Measurements from ENCODE around the gene UBFD1.
"Not testable (repeated sequence)": the region's sequence is repeated elsewhere in the genome, so short reads cannot be mapped to it uniquely, and the experiment has no call there.

Gene UBFD1

GRCh38 chr16:23590181-23590580 lies 32.7 kb downstream of the UBFD1 start:
- Histone ChIP-seq H3K4me1 (ENCODE audit: insufficient read depth, low read length) (no peaks in the 10 kb centered on the region), H3K9ac (ENCODE audit: low read depth, low read length) (no peak overlapping the region), H3K36me3 (ENCODE audit: insufficient read depth, low read length) (peaks cover 29% of the 10 kb centered on the region), H3K9me3 (ENCODE audit: control insufficient read depth, insufficient read depth, low read length) (no peaks in the 10 kb centered on the region)

GRCh38 chr16:23594186-23594585 lies 36.7 kb downstream of the UBFD1 start:
- no peaks in the 10 kb centered on the region for H3K9me3 ChIP-seq (ENCODE audit: control insufficient read depth, insufficient read depth, low read length)
- no peak overlapping the region for H3K9ac ChIP-seq (ENCODE audit: low read depth, low read length)
- peaks cover 19% of the 10 kb centered on the region for H3K36me3 ChIP-seq (ENCODE audit: insufficient read depth, low read length)
- H3K4me1 ChIP-seq (ENCODE audit: insufficient read depth, low read length) = peaks cover 11% of the 10 kb centered on the region

GRCh38 chr16:23595246-23595950 lies 37.9 kb downstream of the UBFD1 start:
- Histone ChIP-seq H3K36me3 (ENCODE audit: insufficient read depth, low read length) (peaks cover 10% of the 10 kb centered on the region), H3K9me3 (ENCODE audit: control insufficient read depth, insufficient read depth, low read length) (no peaks in the 10 kb centered on the region), H3K4me1 (ENCODE audit: insufficient read depth, low read length) (peaks cover 15% of the 10 kb centered on the region), H3K9ac (ENCODE audit: low read depth, low read length) (peak overlapping the region; percentile 90)

- Histone ChIP-seq H3K36me3 (ENCODE audit: insufficient read depth, low read length) (peaks cover 9% of the 10 kb centered on the region), H3K9ac (ENCODE audit: low read depth, low read length) (peak within 1 kb of the TSS; percentile 90), H3K4me1 (ENCODE audit: insufficient read depth, low read length) (peaks cover 23% of the 10 kb centered on the region), H3K9me3 (ENCODE audit: control insufficient read depth, insufficient read depth, low read length) (no peaks in the 10 kb centered on the region)
Observed at GRCh38 chr16:23595951-23596720, 38.6 kb downstream of the UBFD1 start, which contains the start of gene NDUFAB1. NDUFAB1 (minus strand) TSS chr16:23596316; CDS start chr16:23596290, 26 bp downstream.

GRCh38 chr16:23597003-23597756 lies 39.7 kb downstream of the UBFD1 start:
- Histone ChIP-seq H3K9ac (ENCODE audit: low read depth, low read length) (peak overlapping the region; percentile 90; the same call in 1 of the 2 replicates), H3K4me1 (ENCODE audit: insufficient read depth, low read length) (peaks cover 26% of the 10 kb centered on the region), H3K36me3 (ENCODE audit: insufficient read depth, low read length) (peaks cover under 1% of the 10 kb centered on the region), H3K9me3 (ENCODE audit: control insufficient read depth, insufficient read depth, low read length) (no peaks in the 10 kb centered on the region)

- Histone ChIP-seq H3K9ac (ENCODE audit: low read depth, low read length) (no peak overlapping the region), H3K4me1 (ENCODE audit: insufficient read depth, low read length) (no peaks in the 10 kb centered on the region), H3K9me3 (ENCODE audit: control insufficient read depth, insufficient read depth, low read length) (no peaks in the 10 kb centered on the region), H3K36me3 (ENCODE audit: insufficient read depth, low read length) (peaks cover 26% of the 10 kb centered on the region)
Observed at GRCh38 chr16:23607726-23608125, 50.2 kb downstream of the UBFD1 start.

- Histone ChIP-seq H3K9ac (ENCODE audit: low read depth, low read length) (no peak overlapping the region), H3K9me3 (ENCODE audit: control insufficient read depth, insufficient read depth, low read length) (no peaks in the 10 kb centered on the region), H3K4me1 (ENCODE audit: insufficient read depth, low read length) (no peaks in the 10 kb centered on the region), H3K36me3 (ENCODE audit: insufficient read depth, low read length) (peaks cover 26% of the 10 kb centered on the region)
Observed at GRCh38 chr16:23608194-23608593, 50.7 kb downstream of the UBFD1 start.

- no peaks in the 10 kb centered on the region for H3K4me1 ChIP-seq (ENCODE audit: insufficient read depth, low read length)
- peaks cover 26% of the 10 kb centered on the region for H3K36me3 ChIP-seq (ENCODE audit: insufficient read depth, low read length)
- no peaks in the 10 kb centered on the region for H3K9me3 ChIP-seq (ENCODE audit: control insufficient read depth, insufficient read depth, low read length)
- no peak overlapping the region for H3K9ac ChIP-seq (ENCODE audit: low read depth, low read length)
Observed at GRCh38 chr16:23609929-23610328, 52.4 kb downstream of the UBFD1 start.

GRCh38 chr16:23610905-23611304 lies 53.4 kb downstream of the UBFD1 start:
- H3K9ac ChIP-seq (ENCODE audit: low read depth, low read length); H3K4me1 ChIP-seq (ENCODE audit: insufficient read depth, low read length); H3K9me3 ChIP-seq (ENCODE audit: control insufficient read depth, insufficient read depth, low read length): not testable (repeated sequence)
- H3K36me3 ChIP-seq (ENCODE audit: insufficient read depth, low read length) = peaks cover 25% of the 10 kb centered on the region

GRCh38 chr16:23611936-23612335 lies 54.4 kb downstream of the UBFD1 start:
- Histone ChIP-seq H3K4me1 (ENCODE audit: insufficient read depth, low read length) (no peaks in the 10 kb centered on the region), H3K36me3 (ENCODE audit: insufficient read depth, low read length) (peaks cover 22% of the 10 kb centered on the region)

GRCh38 chr16:23615805-23616204 lies 58.3 kb downstream of the UBFD1 start:
- Histone ChIP-seq H3K4me1 (ENCODE audit: insufficient read depth, low read length) (no peaks in the 10 kb centered on the region), H3K9me3 (ENCODE audit: control insufficient read depth, insufficient read depth, low read length) (no peaks in the 10 kb centered on the region), H3K36me3 (ENCODE audit: insufficient read depth, low read length) (peaks cover 15% of the 10 kb centered on the region; the same call in 1 of the 2 replicates), H3K9ac (ENCODE audit: low read depth, low read length) (no peak overlapping the region)

More at GRCh38 chr16:23611936-23612335, 54.4 kb downstream of the UBFD1 start:
- Histone ChIP-seq H3K9ac (ENCODE audit: low read depth, low read length) (no peak overlapping the region), H3K9me3 (ENCODE audit: control insufficient read depth, insufficient read depth, low read length) (no peaks in the 10 kb centered on the region)
